Stimulated activated memory B cell treated with anti-CD40 and anti-IgM and Interleukin-4, amounts not matched to agents 10 μg/mL and 1 μg/mL and 100 μg/mL, for 72 hours (primary cell): ENCODE results near the gene DNAJC18.
"Not testable (repeated sequence)": the region's sequence is repeated elsewhere in the genome, so short reads cannot be mapped to it uniquely, and the experiment has no call there.

ENCODE experiments used
- ATAC-seq: fragments of 150-1000 bp; cut with Tn5 transposase; 2 replicates; pipeline ENCODE4 v1.10.0; 2021
- H3K27ac Mint-ChIP-seq: one replicate; pipeline ENCODE4 v1.8.0; 2022; ENCODE audit warnings: mild to moderate bottlenecking, mixed read lengths
- H3K27me3 Mint-ChIP-seq: one replicate; pipeline ENCODE4 v1.8.0; 2022; ENCODE audit warnings: mixed read lengths
- H3K36me3 Mint-ChIP-seq: one replicate; pipeline ENCODE4 v1.8.0; 2022; ENCODE audit warnings: mixed read lengths
- H3K4me1 Mint-ChIP-seq: one replicate; pipeline ENCODE4 v1.8.0; 2022; ENCODE audit warnings: mixed read lengths
- H3K4me3 Mint-ChIP-seq: one replicate; pipeline ENCODE4 v1.8.0; 2022; ENCODE audit warnings: mild to moderate bottlenecking, moderate library complexity, mixed read lengths
- H3K9me3 Mint-ChIP-seq: one replicate; pipeline ENCODE4 v1.8.0; 2022; ENCODE audit warnings: mixed read lengths

DNAJC18 gene

DNA sequence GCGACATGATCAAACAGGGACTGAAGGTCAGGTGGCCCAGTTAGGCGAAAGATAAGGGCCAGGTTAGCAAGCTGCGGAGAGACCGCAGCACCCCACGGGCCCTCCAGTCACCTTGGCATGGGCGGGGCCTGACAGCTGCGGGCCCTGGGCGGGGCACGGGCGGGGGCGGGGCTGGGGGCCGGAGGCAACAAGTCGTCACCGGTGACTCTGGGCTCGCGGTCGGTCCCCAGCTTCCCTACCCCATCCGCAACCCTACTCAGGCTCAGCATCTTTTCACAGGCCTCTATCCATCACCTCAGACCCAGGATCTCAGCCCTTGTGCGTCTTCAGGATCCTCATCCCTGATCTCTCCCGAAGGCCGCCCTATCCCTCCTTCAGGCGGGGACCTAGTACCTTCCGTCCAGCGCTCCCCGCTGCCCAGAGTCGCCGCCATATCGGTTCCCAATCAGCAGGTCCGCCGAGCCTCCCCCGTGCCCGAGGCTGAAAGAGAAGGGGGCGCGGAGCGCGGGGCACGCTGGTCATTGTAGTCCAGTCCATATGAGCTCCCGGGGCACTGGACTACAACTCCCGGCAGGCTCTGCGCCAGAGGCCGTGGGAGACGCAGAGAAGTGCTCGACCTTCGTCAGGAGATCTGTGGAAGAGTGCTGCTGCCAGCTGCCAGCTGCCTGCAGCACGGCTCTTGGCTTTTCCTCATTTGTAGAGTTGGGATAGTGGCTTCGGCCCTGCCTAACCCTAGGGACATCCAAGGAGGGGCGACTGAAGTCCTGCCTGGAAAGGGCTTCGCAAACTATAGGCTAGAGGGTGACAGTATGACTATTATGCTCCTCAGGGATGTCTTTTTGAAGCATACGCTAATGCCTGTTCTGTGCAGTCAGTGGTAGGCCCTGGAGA is at the start of gene DNAJC18:
Gene DNAJC18 (minus strand): TSS at position 513 of the 891 bp plus-strand sequence. CDS start 80 bp downstream, at position 433.
- Mint-ChIP-seq H3K4me1 (peaks cover 27% of the 10 kb centered on the region), H3K36me3 (peaks cover 15% of the 10 kb centered on the region), H3K27me3 (no peaks in the 10 kb centered on the region), H3K4me3 (peak within 1 kb of the TSS; percentile 97), H3K9me3 (no peaks in the 10 kb centered on the region), H3K27ac (peak within 1 kb of the TSS; percentile 97)
- ATAC-seq, result peak; percentile 99

DNA sequence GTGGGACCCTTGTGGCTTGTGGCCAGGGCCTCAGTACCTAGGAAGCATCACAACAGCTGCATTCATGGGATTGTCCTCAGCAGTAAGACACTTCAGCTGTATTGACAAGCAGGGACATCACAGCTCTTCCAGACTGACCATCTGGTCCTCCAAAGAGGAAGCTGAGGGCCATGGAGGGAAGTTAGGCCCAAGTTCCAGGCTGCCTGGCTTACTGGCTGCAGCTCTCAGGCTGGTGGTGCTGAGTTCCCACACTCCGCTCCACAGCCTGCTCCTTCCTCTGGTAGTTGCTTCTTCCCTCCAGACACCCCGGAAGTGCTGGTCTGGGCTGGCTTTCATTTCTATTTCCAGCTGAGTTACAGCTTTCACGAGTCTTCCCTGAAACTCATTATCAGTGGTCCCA is 48.9 kb upstream of the DNAJC18 start:
- Mint-ChIP-seq H3K36me3 (no peaks in the 10 kb centered on the region), H3K9me3 (no peaks in the 10 kb centered on the region), H3K4me1 (no peaks in the 10 kb centered on the region), H3K27ac (no peak overlapping the region), H3K27me3 (peaks cover 18% of the 10 kb centered on the region), H3K4me3 (no peak overlapping the region)
- no peak for ATAC-seq

DNA sequence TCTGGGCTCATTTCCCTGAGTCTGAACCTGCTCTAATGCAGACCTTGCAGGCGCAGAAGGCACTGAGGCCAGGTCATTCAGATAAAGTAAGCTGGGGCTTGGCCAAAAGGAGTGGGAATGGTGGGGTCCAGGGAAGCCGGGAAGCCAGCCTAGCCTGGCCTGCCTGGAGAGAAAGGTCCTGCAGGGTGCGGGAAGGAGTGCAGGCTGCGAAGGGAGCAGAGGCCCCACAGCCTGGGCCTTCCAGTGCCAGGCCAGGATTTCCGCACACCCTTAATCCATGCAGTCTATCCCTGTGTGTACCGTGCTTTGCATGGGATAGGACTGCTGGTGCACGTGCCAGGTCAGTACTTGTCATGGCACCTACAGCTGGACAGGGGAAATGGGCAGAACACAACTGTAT is 46.9 kb upstream of the DNAJC18 start:
- Mint-ChIP-seq H3K9me3 (no peaks in the 10 kb centered on the region), H3K36me3 (no peaks in the 10 kb centered on the region), H3K27ac (no peak overlapping the region), H3K4me3 (no peak overlapping the region), H3K4me1 (peaks cover 16% of the 10 kb centered on the region), H3K27me3 (peaks cover 14% of the 10 kb centered on the region)
- ATAC-seq, result peak; percentile 26

DNA sequence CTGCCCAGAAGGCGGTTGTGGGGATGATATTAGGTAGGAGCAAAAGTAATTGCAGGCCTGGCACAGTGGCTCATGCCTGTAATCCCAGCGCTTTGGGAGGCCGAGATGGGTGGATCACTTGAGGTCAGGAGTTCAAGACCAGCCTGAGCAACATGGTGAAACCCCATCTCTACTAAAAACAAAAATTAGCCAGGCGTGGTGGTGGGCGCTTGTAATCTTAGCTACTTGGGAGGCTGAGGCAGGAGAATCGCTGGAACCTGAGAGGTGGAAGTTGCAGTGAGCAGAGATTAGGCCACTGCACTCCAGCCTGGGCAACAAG is 43.5 kb upstream of the DNAJC18 start:
- peaks cover 16% of the 10 kb centered on the region for H3K4me1 Mint-ChIP-seq

GRCh38 chr5:139482050-139482889 is 42.9 kb upstream of the DNAJC18 start, which contains the start of gene STING1:
TSS of gene STING1 (minus strand) at chr5:139482758. CDS start at chr5:139481704, 1,054 bp downstream.
- Mint-ChIP-seq H3K36me3 (no peaks in the 10 kb centered on the region), H3K4me1 (peaks cover 16% of the 10 kb centered on the region), H3K9me3 (no peaks in the 10 kb centered on the region), H3K27me3 (no peaks in the 10 kb centered on the region), H3K4me3 (no peak within 1 kb of the TSS), H3K27ac (peak within 1 kb of the TSS; percentile 16)
- peak; percentile 25 for ATAC-seq

More for the DNA sequence above, 43.5 kb upstream of the DNAJC18 start:
- ATAC-seq, H3K4me3 Mint-ChIP-seq, H3K27me3 Mint-ChIP-seq, H3K36me3 Mint-ChIP-seq, H3K9me3 Mint-ChIP-seq: not testable (repeated sequence)
- H3K27ac Mint-ChIP-seq, result peak overlapping the region; percentile 16

DNA sequence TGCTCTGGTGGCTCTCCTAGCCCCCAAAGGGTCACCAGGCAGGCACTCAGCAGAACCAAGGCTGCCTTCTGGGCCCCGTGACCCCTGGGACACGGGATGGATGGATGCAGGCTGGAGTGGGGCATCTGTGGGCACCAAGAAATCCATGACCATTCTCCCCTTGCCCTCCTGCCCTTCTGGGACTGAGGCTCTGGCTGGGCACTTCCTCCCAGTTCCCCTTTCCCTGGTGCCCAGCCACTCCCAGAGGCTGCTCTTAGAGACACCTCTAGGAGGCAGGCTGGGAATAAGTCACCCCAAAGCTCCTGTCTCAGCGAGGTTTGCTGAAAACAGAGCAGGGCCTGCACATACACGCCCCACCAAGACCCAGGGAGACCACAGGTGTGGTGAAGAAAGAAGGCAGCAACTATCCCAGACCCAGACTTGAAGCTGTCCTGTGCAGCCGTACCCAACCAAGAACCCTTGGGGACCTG is 42.3 kb upstream of the DNAJC18 start:
- H3K27ac Mint-ChIP-seq, result peak overlapping the region; percentile 16
- peak; percentile 6 for ATAC-seq
- no peaks in the 10 kb centered on the region for H3K27me3 Mint-ChIP-seq

DNA sequence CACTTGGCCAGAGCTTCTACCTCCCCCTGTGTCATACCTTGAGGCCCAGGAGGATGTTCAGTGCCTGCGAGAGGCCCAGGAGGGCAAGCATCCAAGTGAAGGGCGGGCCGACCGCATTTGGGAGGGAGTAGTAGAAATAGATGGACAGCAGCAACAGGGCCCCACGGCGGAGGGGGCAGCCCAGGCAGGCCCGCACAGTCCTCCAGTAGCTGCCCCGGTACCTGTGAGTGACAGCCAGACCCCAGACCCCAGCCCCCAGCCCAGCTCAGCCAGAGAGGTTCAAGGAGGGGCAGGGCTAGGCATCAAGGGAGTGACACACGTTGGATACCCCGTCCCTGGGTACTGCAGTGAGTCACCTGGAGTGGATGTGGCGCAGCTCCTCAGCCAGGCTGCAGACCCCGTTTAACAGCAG is 41.8 kb upstream of the DNAJC18 start:
- Mint-ChIP-seq H3K4me3 (no peak overlapping the region), H3K27me3 (no peaks in the 10 kb centered on the region), H3K36me3 (no peaks in the 10 kb centered on the region), H3K9me3 (no peaks in the 10 kb centered on the region), H3K27ac (no peak overlapping the region), H3K4me1 (peaks cover 16% of the 10 kb centered on the region)
- ATAC-seq, result no peak

More for the DNA sequence above, 42.3 kb upstream of the DNAJC18 start:
- Mint-ChIP-seq H3K4me3 (no peak overlapping the region), H3K4me1 (peaks cover 16% of the 10 kb centered on the region), H3K9me3 (no peaks in the 10 kb centered on the region), H3K36me3 (no peaks in the 10 kb centered on the region)

- ATAC-seq, H3K27ac Mint-ChIP-seq, H3K27me3 Mint-ChIP-seq, H3K9me3 Mint-ChIP-seq, H3K36me3 Mint-ChIP-seq, H3K4me3 Mint-ChIP-seq: not testable (repeated sequence)
- H3K4me1 Mint-ChIP-seq, result peaks cover 22% of the 10 kb centered on the region
These were observed 40.4 kb upstream of the DNAJC18 start for GRCh38 chr5:139479729-139480128.

DNA sequence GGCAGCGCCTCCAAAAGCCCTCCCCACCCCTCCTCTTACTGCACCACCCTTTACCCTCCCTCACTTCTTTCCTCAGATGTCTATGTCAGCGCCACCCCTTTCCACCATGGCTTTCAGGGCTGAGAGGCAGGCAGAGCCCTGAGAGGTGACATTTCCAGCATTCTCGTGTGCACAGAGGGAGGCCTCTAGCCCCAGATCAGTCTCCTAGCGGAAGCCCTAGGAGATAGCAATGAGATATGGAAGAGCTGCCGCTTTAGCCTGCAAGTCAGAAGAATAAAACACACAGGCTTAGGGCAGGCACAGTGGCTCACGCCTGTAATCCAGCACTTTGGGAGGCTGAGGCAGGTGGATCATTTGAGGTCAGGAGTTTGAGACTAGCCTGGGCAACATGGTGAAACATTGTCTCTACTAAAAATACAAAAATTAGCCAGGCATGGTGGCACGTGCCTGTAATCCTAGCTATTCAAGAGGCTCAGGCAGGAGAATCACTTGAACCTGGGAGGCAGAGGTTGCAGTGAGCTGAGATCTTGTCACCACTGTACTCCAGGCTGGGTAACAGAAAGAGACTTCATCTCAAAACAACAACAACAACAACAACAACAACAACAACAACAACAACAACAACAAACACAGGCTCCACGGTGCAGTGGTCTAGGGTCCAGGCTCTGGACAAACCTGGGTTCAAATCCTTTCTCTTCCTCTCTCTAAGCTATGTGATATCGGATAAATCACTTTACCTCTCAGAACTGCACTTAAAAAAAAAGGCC is 39.5 kb upstream of the DNAJC18 start:
- ATAC-seq, H3K9me3 Mint-ChIP-seq, H3K36me3 Mint-ChIP-seq, H3K27ac Mint-ChIP-seq, H3K27me3 Mint-ChIP-seq, H3K4me3 Mint-ChIP-seq: not testable (repeated sequence)
- H3K4me1 Mint-ChIP-seq, result peaks cover 22% of the 10 kb centered on the region

GRCh38 chr5:139475865-139476617 is 36.7 kb upstream of the DNAJC18 start:
- peaks cover 26% of the 10 kb centered on the region for H3K27me3 Mint-ChIP-seq
- no peaks in the 10 kb centered on the region for H3K36me3 Mint-ChIP-seq
- H3K4me3 Mint-ChIP-seq, result no peak overlapping the region
- H3K4me1 Mint-ChIP-seq, result peaks cover 10% of the 10 kb centered on the region
- ATAC-seq, result no peak
- H3K27ac Mint-ChIP-seq, result no peak overlapping the region
- H3K9me3 Mint-ChIP-seq, result no peaks in the 10 kb centered on the region

- no peak for ATAC-seq
- H3K4me3 Mint-ChIP-seq, result no peak overlapping the region
- H3K36me3 Mint-ChIP-seq, result no peaks in the 10 kb centered on the region
- H3K4me1 Mint-ChIP-seq, result peaks cover 18% of the 10 kb centered on the region
- H3K9me3 Mint-ChIP-seq, result no peaks in the 10 kb centered on the region
- peaks cover 35% of the 10 kb centered on the region for H3K27me3 Mint-ChIP-seq
- no peak overlapping the region for H3K27ac Mint-ChIP-seq
These were observed 35.8 kb upstream of the DNAJC18 start for GRCh38 chr5:139474890-139475791.

- Mint-ChIP-seq H3K4me3 (no peak overlapping the region), H3K4me1 (peaks cover 18% of the 10 kb centered on the region), H3K36me3 (no peaks in the 10 kb centered on the region), H3K27ac (no peak overlapping the region), H3K27me3 (peaks cover 46% of the 10 kb centered on the region), H3K9me3 (no peaks in the 10 kb centered on the region)
- ATAC-seq, result no peak
These were observed 34.2 kb upstream of the DNAJC18 start for GRCh38 chr5:139473565-139473964.

DNA sequence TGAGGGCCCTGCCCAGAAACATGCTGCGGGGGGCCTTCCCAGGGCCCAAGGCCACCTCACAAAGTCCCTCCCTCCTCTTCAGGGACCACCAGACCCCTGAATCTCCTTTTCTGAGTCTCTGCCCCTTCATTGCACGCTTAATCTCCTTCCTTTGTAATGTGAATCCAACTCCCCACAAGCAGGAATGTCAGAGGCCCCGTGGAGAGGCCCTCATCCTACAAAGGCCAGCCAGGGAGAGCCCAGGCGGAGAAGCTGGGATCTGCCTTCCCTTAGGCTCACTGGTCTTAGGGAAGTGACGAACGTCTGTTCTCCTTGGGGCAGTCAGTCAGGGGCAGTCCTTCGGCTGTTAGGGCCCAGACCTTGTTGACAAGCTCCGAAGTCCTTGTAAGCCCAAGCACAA is 33.8 kb upstream of the DNAJC18 start:
- Mint-ChIP-seq H3K27ac (no peak overlapping the region), H3K9me3 (no peaks in the 10 kb centered on the region), H3K4me1 (peaks cover 18% of the 10 kb centered on the region), H3K36me3 (no peaks in the 10 kb centered on the region), H3K27me3 (peaks cover 50% of the 10 kb centered on the region), H3K4me3 (no peak overlapping the region)
- ATAC-seq, result no peak
